GM06990 (cell line): Measurements from ENCODE around the gene CPNE2.
"Not testable (repeated sequence)": the region's sequence is repeated elsewhere in the genome, so short reads cannot be mapped to it uniquely, and the experiment has no call there.

Experiments used
- DNase-seq: peaks from one replicate; pipeline ENCODE4 v3.0.0-alpha.2; 2011; ENCODE audit not compliant: insufficient read length; ENCODE audit errors: extremely low read depth
- H3K27me3 ChIP-seq: replicated peaks from 2 replicates; pipeline ENCODE4 v1.6.0; 2011; ENCODE audit warnings: low read length; ENCODE audit not compliant: control insufficient read depth, insufficient read depth
- H3K36me3 ChIP-seq: 2 replicates; pipeline ENCODE4 v1.5.1; 2011; ENCODE audit warnings: low read length; ENCODE audit not compliant: control insufficient read depth, insufficient read depth
- H3K4me3 ChIP-seq: replicated peaks from 2 replicates; pipeline ENCODE4 v1.5.1; 2011; ENCODE audit warnings: low read depth, mild to moderate bottlenecking, control low read depth, low read length
- CTCF ChIP-seq: IDR thresholded peaks from 2 replicates; pipeline ENCODE4 v1.5.1; 2011; ENCODE audit warnings: low read length, control low read depth, mild to moderate bottlenecking, inconsistent platforms; ENCODE audit not compliant: insufficient read depth, poor library complexity, severe bottlenecking

CPNE2 gene

GRCh38 chr16:57185945-57186871 is 93.8 kb downstream of the CPNE2 start, which contains the start of the genes PSME3IP1 and RSPRY1:
Gene PSME3IP1 (minus strand): TSS chr16:57186039. CDS start chr16:57173854, 12,185 bp downstream.
Gene RSPRY1 (plus strand): TSS chr16:57186329. CDS start chr16:57204659, 18,330 bp downstream.
- Histone ChIP-seq H3K4me3 (peak within 1 kb of the TSS; percentile 96), H3K27me3 (no peaks in the 10 kb centered on the region), H3K36me3 (no peaks in the 10 kb centered on the region; the same call in 1 of the 2 replicates)
- DNase-seq = peak; percentile 99
- TF ChIP-seq CTCF = no peak

DNA sequence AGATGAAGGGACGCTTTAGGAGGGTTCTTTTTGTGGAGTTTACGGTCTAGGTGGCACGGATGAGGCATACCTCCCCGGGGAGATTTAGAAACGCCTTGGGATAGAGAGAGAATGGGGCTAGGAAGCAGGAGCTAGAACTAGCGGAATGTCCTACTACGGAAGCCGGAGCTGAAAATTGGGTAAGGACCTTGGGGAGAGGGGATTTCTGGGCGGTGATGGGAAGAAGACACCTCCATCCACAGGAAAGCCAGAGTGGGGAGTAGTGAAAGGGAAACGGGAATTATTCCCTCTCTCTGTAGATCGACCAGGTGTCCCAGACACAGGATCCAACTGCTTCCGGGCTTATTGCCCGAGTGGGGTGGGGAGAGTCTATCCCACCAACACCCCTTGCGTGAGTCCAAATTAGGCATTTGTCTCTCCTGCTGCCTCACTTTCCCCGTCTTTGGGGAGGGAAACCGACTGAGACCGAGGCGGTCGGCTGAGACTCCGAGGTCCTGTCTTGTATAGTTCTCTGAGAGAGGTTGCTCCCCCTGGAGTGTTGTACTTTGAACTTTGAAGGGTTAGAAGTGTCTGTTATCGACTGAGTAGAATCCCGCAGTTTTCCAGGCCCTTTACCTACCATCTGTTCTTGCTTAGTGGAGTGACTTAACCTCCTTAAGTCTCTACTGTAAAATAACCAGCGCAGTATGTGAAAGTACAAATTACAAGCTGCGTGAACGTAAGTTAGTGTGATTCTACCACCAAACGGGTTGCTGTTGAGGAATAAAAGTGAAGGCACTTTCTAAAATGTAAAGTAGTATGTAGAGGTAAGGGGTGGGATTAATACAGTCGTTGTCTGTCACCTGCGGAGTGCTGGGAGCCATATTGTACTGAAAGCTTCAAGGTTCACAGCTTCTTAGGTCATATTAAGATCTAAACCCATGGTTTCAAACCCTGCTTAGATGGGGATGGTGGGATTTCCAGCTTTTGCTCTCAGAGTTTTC is 94.8 kb downstream of the CPNE2 start:
- TF ChIP-seq CTCF = no peak
- DNase-seq = peak; percentile 31

DNA sequence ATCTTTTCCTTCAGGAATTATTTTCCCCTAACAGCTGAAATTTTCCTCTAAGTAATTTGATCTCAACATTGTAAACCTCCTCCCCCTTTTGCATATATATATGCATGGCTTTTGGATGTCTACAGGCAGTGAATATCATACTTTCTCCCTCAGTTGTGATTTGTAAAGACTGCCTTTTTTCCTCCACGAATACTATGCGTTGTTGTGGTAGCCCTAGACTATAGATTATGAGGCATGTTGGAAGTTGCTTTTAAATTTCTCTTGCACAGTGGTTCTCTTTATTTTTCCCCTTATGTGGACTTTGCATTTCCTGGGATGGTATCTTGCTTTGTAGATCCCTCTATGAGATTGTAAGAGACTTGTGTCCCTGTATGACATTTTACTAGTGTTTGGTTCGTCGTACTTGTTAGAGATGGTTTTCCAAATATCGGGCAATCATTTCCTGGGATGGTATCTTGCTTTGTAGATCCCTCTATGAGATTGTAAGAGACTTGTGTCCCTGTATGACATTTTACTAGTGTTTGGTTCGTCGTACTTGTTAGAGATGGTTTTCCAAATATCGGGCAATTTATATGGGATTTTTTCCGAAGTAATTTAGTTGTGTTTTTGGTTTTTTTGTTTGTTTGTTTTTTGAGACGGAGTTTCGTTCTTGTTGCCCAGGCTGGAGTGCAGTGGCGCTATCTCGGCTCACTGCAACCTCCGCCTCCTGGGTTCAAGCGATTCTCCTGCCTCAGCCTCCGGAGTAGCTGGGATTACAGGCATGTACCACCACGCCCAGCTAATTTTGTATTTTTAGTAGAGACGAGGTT is 95.7 kb downstream of the CPNE2 start:
- not testable (repeated sequence) for H3K27me3 ChIP-seq, DNase-seq, H3K36me3 ChIP-seq
- H3K4me3 ChIP-seq = peak overlapping the region; percentile 90

More for the DNA sequence above, 94.8 kb downstream of the CPNE2 start:
- H3K4me3 ChIP-seq = peak overlapping the region; percentile 90
- H3K27me3 ChIP-seq = no peaks in the 10 kb centered on the region
- no peaks in the 10 kb centered on the region; the same call in 1 of the 2 replicates for H3K36me3 ChIP-seq

GRCh38 chr16:57188711-57189002 is 96.3 kb downstream of the CPNE2 start:
- H3K36me3 ChIP-seq = no peaks in the 10 kb centered on the region; the same call in 1 of the 2 replicates
- no peak for TF ChIP-seq CTCF
- H3K4me3 ChIP-seq = no peak overlapping the region
- DNase-seq = no peak
- no peaks in the 10 kb centered on the region for H3K27me3 ChIP-seq

- not testable (repeated sequence) for H3K27me3 ChIP-seq, H3K4me3 ChIP-seq, DNase-seq
Observed at GRCh38 chr16:57189527-57189926, 97.1 kb downstream of the CPNE2 start.

GRCh38 chr16:57190136-57190535 is 97.8 kb downstream of the CPNE2 start:
- no peak overlapping the region for H3K4me3 ChIP-seq
- H3K27me3 ChIP-seq = no peaks in the 10 kb centered on the region
- no peak for TF ChIP-seq CTCF
- H3K36me3 ChIP-seq = no peaks in the 10 kb centered on the region; the same call in 1 of the 2 replicates
- DNase-seq = no peak

More at GRCh38 chr16:57189527-57189926, 97.1 kb downstream of the CPNE2 start:
- H3K36me3 ChIP-seq = not testable (repeated sequence)
